Small intestine (tissue), 7 donors: ENCODE results near the gene VAX1. TPM values are rescaled to one million over a fixed set of nuclear protein-coding genes. Genes with fewer than 3 reads are reported as not detected.

Source experiments
- DNase-seq, 2 donors: peaks; one replicate each; pipeline versions ENCODE4 v3.0.0 to v3.0.0-alpha.2; 2013
- FAIRE-seq: peaks from 2 replicates; lab custom pipeline; 2012; peaks lifted over from hg19 to GRCh38; lab: Jason Lieb, UNC
- H3K27ac ChIP-seq, 3 donors: one replicate each; pipeline ENCODE4 v1.5.1; 2013; ENCODE audit warnings: low read length in 2 of 3, mild to moderate bottlenecking in 2 of 3, control low read depth in 1 of 3, inconsistent platforms in 1 of 3, low read depth in 1 of 3, moderate library complexity in 1 of 3
- H3K27me3 ChIP-seq, 3 donors: one replicate each; pipeline ENCODE4 v1.6.1; 2013; ENCODE audit warnings: low read length in 3 of 3, inconsistent platforms in 1 of 3; ENCODE audit not compliant: control insufficient read depth in 3 of 3, insufficient read depth in 3 of 3
- H3K36me3 ChIP-seq, 3 donors: one replicate each; pipeline ENCODE4 v1.6.1; 2013; ENCODE audit warnings: low read length in 3 of 3, inconsistent platforms in 1 of 3, low read depth in 1 of 3, mild to moderate bottlenecking in 1 of 3, moderate library complexity in 1 of 3; ENCODE audit not compliant: control insufficient read depth in 3 of 3, insufficient read depth in 2 of 3
- H3K4me1 ChIP-seq, 3 donors: one replicate each; pipeline ENCODE4 v1.6.1; 2013; ENCODE audit warnings: low read length in 2 of 3, inconsistent platforms in 1 of 3, low read depth in 1 of 3, mild to moderate bottlenecking in 1 of 3, moderate library complexity in 1 of 3; ENCODE audit not compliant: control insufficient read depth in 3 of 3, insufficient read depth in 2 of 3
- H3K4me3 ChIP-seq, 3 donors: one replicate each; pipeline ENCODE4 v1.5.1; 2013; ENCODE audit warnings: low read length in 3 of 3, control low read depth in 1 of 3, inconsistent platforms in 1 of 3, low read depth in 1 of 3, mild to moderate bottlenecking in 1 of 3, moderate library complexity in 1 of 3
- H3K9me3 ChIP-seq, 2 donors: one replicate each; pipeline ENCODE4 v1.6.1; 2013; ENCODE audit warnings: low read depth in 1 of 2, low read length in 1 of 2; ENCODE audit not compliant: control insufficient read depth in 2 of 2, insufficient read depth in 1 of 2
- WGBS, 3 donors: extraction: QIAGEN DNeasy Blood & Tissue Kit; methylation state at CpG; one replicate each; pipeline ENCODE4 v1.1.7; 2013; 5-methylcytosine and 5-hydroxymethylcytosine counted together
- polyA plus RNA-seq, 4 donors: library from polyadenylated mRNA; stranded (reverse) in 3 of 4; unstranded in 1 of 4; fragments of 200-250 nt in 3 of 4; fragments of 120-200 nt in 1 of 4; gene quantifications; one replicate each; pipeline versions ENCODE4 v1.2.1 to v1.2.3, GENCODE V29; 2013
- donor health status: healthy with polysubstance abuse.
- donor health status: control.
- donor health status: control.
- donor health status: Bipolar disorder and iron deficiency.
- donor health status: healthy.

Gene VAX1
- polyA plus RNA-seq, 4 donors = not detected

DNA sequence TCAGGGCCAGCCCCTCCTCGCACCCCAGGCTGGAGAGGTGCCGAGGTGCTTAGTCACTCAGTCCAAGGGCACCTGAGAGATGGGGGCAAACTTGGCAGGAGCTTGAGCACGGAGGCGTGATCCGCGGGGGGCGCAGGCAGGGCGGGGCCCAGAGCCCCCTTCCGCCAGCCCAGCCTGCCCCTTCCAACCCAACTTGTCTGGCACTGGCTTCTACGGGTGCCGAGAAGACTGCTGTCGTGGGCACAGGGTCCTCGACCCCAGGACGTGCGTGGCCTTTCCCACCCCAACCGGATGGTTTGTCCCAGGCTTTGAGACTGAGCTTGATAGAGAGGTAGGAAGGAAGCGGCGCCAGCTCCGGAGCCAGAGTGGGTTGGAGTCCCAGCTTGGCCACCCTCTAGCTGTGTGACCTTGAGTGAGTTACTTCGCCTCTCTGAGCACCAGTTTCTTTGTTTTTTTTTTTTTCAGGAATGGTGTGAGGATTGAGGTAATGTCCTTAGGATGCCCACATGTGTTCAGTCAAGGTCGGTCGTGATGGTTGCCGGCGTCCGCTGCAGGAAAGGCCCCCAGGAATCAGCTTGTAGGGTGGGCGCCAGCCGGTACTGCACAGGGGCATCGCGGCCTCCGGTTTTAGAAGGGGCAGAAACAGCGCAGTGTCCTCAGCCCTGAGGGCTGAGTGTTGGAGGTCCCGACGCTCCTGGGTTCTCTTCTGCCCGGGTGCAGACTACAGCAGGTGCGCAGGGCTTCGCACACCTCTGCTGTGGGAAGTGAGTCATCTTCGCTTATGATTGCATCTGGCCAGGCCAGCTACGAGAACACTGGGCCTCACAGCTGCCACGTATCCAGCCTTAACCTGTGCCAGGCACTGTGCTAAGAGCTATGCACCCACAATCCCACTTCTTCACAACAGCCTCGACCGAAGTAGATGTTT lies 28.6 kb upstream of the VAX1 start:
- Histone ChIP-seq H3K27ac (no peak overlapping the region), H3K36me3 (no peaks in the 10 kb centered on the region), H3K4me1 (peaks cover 0 to 21% (median 0%) of the 10 kb centered on the region in 3 donors), H3K9me3 (peaks cover 0 to 3% of the 10 kb centered on the region in 2 donors), H3K27me3 (peaks cover 19 to 99% (median 54%) of the 10 kb centered on the region in 3 donors), H3K4me3 (no peak overlapping the region)
- FAIRE-seq (no peak), DNase-seq (peak; percentile 14 to 50)
- 8 to 12% (median 11%) methylated on average over 41 of the region's 41 CpGs for WGBS, 3 donors

DNA sequence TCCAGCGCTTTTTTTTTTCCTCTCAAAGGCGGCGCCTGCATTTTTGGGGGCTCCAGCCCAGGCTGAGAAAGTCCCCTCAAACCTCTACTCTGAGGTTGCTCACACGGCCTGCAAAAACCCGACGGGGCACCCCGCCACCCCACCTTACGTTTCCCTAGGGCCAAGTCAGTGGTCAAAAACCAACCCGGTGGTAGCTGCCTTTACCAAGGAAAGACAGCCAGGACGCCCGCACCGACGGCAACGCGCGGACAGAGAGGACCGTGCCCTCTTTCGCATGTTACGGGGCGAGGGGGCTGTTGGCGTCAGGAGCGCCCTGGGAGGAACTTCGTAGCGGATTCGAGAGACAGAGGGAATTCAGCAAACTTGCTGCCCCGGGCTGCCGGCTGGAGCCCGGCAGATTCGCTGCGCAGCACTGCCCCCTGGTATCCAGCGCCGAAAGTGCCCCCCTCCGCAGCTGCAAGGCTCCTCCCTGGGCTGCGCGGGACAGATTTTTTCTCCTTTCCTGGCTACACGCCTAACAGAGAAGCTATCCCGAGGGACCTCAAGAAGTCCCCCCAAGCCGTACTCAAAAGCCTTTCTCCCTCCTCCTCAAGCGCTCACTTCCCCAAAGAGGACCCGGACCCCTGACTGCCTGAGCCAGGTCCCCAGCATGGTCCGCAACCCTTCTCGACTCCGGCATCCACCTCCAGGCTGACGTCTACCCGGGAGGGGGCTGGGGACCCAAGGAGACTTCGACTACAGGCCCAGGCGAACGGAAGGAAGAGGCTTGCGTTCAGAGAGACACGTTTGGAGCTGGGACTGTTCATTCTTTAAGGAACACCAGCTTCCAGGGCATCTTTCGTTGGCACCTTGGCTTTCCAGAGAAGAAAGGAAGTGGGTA lies 27.7 kb upstream of the VAX1 start:
- Histone ChIP-seq H3K4me3 (no peak overlapping the region), H3K36me3 (no peaks in the 10 kb centered on the region), H3K27me3 (peaks cover 19 to 99% (median 58%) of the 10 kb centered on the region in 3 donors), H3K9me3 (peaks cover 0 to 3% of the 10 kb centered on the region in 2 donors), H3K27ac (no peak overlapping the region), H3K4me1 (peaks cover 0 to 21% (median 0%) of the 10 kb centered on the region in 3 donors)
- FAIRE-seq (no peak), DNase-seq (peak; percentile 14 to 65)
- WGBS, 3 donors = 2 to 4% (median 3%) methylated on average over 51 of the region's 51 CpGs

DNA sequence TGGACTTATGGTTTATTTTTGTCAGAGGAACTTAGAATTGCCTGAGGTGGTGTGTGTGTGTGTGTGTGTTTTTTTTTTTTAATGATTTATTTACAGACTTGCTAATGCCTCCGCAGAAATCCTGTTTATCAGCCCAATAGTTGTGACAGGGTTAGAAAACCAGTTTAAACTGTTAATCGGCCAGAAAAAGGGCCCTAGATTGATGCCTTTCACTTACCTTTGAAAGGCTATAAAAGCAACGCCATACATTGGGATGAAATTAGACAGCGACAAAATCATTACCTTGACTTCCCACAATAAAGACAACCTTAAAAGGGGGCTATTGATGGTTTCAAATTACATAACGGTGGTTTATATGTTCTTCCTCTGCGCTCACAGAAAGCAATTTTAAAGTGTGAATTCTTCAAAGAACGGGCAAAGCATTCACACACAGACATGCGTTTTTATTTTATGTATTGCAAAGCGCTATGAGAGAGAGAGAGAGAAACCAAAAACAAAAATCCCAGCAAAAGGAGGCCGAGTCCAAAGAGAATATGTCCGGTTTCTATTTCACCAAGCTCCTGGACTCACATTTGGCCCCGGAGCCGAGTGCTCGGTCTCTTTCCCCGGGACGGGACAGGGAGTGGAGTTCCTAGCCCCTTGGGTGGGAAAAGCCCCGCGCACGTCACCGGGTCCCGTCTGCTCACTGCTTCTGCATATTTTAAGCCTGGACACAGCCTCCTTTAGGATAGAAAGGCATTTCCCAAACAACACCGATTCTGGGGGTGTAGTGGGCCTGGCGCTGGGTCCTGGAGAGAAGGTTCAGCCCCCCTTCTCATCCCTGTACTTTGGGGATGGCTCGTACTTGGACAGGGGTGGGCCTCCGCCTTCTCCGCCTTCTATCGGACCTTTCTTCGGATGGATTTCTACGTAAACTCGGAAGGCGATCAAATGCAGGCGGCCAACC lies 26.8 kb upstream of the VAX1 start:
- 3 to 5% (median 4%) methylated on average over 32 of the region's 32 CpGs for WGBS, 3 donors
- H3K4me1 ChIP-seq = peaks cover 0 to 21% (median 0%) of the 10 kb centered on the region in 3 donors
- DNase-seq = peak in 1 of 2 donors; percentile 24
- H3K4me3 ChIP-seq = no peak overlapping the region
- FAIRE-seq = no peak
- no peak overlapping the region for H3K27ac ChIP-seq
- H3K9me3 ChIP-seq = peaks cover 0 to 3% of the 10 kb centered on the region in 2 donors
- H3K27me3 ChIP-seq = peaks cover 19 to 98% (median 57%) of the 10 kb centered on the region in 3 donors
- no peaks in the 10 kb centered on the region for H3K36me3 ChIP-seq

DNA sequence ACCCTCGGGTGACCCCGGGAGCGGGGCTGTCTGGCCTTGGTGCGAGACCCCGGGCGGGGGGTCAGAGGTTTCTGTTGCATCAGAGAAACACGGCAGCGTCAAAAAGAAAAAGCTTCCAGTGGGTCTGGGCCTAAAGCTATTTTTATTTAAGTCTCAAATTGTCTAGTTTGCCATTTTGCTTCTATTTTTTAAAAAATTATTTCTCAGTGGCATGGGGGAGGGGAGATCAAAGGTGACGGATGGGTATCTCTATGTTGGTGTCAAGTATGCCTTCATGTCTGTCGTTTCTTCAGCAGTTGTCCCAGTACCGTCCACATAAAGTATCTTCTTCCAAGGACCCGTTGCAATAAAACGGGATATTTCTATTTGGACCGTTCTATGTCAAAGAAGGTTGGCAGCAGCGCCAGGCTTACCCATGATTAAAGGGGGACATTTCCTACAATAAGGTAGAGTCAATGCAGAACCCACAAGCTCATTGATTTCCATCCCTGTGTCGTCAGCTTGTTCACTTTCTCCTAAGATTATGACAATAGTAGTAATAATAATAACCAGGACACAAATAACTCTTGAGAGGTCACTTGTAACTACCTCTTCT lies 26.0 kb upstream of the VAX1 start:
- no peak for FAIRE-seq
- Histone ChIP-seq H3K36me3 (no peaks in the 10 kb centered on the region), H3K4me1 (peaks cover 0 to 21% (median 0%) of the 10 kb centered on the region in 3 donors), H3K4me3 (no peak overlapping the region), H3K27ac (no peak overlapping the region), H3K27me3 (peaks cover 19 to 98% (median 59%) of the 10 kb centered on the region in 3 donors), H3K9me3 (peaks cover 0 to 3% of the 10 kb centered on the region in 2 donors)
- 9 to 13% (median 13%) methylated on average over 16 of the region's 16 CpGs for WGBS, 3 donors
- peak in 1 of 2 donors; percentile 22 for DNase-seq

DNA sequence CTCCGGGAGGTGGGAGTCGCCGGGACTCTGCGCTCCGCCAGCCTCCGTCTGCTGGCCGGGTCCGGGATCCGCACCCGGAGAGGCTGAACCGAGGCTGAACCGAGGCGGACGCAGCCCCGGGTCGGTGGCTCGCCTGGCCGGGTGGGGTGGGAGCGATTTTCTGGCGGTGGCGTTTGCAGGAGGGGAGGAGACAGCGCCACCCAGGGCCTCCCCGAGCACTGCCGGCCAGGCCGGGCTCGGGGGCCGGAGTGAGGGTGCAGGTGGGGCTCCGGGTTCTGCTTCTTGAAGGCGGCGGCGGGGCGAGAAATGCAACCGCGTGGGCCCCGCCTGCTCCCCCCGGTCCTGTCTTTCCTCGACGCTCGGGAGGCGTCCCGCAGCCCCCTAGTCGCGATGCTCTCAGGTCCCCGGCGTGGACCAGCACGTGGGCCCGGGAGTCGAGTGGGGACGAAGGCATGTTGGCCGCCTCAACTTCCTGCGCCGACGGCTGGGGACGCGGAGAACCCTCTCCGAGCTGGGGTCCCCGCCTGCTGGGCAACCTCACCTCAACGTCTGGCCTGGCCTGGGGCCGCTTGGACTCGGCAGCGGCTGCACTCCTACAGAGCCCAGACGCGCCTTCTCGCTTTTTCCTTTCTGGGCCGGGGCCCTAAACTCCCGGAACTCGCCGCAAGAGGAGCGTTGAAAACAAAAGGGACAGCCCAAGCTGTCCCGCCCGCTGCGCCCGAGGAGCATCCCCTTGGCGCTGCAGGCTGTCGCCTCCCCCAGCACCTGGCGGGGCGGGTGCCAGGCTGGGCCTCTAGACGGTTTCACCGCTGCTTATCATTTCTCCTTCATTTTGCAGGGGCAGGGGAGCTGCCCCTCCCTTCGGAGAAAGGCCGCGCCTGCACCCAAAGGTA lies 25.2 kb upstream of the VAX1 start:
- Histone ChIP-seq H3K4me1 (peaks cover 0 to 21% (median 0%) of the 10 kb centered on the region in 3 donors), H3K27me3 (peaks cover 18 to 97% (median 56%) of the 10 kb centered on the region in 3 donors), H3K36me3 (no peaks in the 10 kb centered on the region), H3K9me3 (peaks cover 0 to 3% of the 10 kb centered on the region in 2 donors), H3K27ac (no peak overlapping the region), H3K4me3 (no peak overlapping the region)
- DNase-seq (peak in 1 of 2 donors; percentile 35), FAIRE-seq (no peak)
- WGBS, 3 donors = 1 to 6% (median 3%) methylated on average over 59 to 82 of the region's 82 CpGs

DNA sequence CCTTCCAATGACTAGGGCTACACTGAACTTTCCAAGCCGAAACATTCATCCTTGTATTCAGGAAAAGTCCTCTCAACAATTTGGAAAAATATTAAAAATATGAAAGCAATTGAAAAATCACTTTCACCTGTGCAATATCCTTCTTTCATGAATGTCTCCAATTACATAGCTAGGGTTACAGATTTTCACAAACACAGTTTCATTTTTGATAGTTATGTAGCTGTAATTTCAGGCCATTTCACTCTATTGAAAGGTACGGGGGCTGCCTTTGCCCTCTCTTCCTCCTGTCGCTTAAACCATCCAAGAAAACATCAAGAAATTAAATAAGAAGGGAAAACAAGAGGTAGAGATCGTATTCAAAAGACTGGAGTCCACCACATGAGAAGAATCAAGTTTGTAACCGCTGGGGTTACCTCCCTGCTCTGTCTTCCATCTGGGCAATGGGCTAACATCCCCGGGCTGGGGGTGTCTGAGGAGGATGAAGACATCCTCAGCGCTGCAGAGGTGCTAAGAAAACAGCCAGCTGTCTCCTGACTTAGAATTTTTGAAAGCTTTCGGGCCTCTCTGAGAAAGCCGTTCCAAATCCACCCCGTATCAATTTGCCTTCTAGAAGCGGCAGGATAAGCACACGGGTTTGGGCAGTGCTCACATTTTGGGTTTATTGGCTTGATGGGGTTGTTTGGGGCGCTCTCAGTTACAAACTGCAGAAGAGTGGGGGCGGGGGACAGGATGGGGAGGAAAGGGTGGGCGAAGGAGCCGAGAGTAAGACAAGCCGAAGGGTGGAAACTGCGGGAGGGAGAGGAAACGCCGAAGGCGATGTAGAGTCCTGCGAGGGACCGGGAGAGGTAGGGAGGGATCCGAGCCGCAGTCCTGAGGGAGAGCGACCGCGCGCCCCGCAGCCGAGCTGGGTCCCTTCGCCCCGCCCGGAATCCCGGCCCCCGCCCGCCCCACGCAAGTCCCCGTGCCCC lies 24.3 kb upstream of the VAX1 start:
- H3K9me3 ChIP-seq = peaks cover 0 to 3% of the 10 kb centered on the region in 2 donors
- no peak overlapping the region for H3K27ac ChIP-seq
- peaks cover 0 to 16% (median 0%) of the 10 kb centered on the region in 3 donors for H3K4me1 ChIP-seq
- H3K27me3 ChIP-seq = peaks cover 12 to 94% (median 58%) of the 10 kb centered on the region in 3 donors
- FAIRE-seq (no peak), DNase-seq (no peak)
- H3K4me3 ChIP-seq = no peak overlapping the region
- 5 to 7% (median 6%) methylated on average over 24 to 39 of the region's 39 CpGs for WGBS, 3 donors
- no peaks in the 10 kb centered on the region for H3K36me3 ChIP-seq
